Measurements from ENCODE around the gene NATD1.

NATD1 gene

GRCh38 chr17:21248500-21248899 lies 4.7 kb downstream of the NATD1 start:
- Histone ChIP-seq H3K4me3 (ENCODE audit: low read depth in 1 of 2, low read length in 2 of 2) (no peak overlapping the region), H3K27me3 (ENCODE audit: control insufficient read depth in 1 of 2, insufficient read depth in 2 of 2, low read length in 2 of 2) (no peaks in the 10 kb centered on the region), H3K27ac (ENCODE audit: low read depth, low read length) (no peak overlapping the region), H3K36me3 (ENCODE audit: insufficient read depth, low read length) (no peaks in the 10 kb centered on the region), H3K4me1 (ENCODE audit: insufficient read depth, low read length) (peaks cover 14% of the 10 kb centered on the region), H3K9ac (ENCODE audit: low read length) (no peak overlapping the region), H3K9me3 (ENCODE audit: low read length) (no peaks in the 10 kb centered on the region)

- Histone ChIP-seq H3K4me3 (ENCODE audit: low read depth in 1 of 2, low read length in 2 of 2) (no peak overlapping the region), H3K4me1 (ENCODE audit: insufficient read depth, low read length) (peaks cover 14% of the 10 kb centered on the region), H3K9ac (ENCODE audit: low read length) (no peak overlapping the region), H3K27me3 (ENCODE audit: control insufficient read depth in 1 of 2, insufficient read depth in 2 of 2, low read length in 2 of 2) (no peaks in the 10 kb centered on the region), H3K27ac (ENCODE audit: low read depth, low read length) (no peak overlapping the region), H3K9me3 (ENCODE audit: low read length) (no peaks in the 10 kb centered on the region), H3K36me3 (ENCODE audit: insufficient read depth, low read length) (peaks cover under 1% of the 10 kb centered on the region)
Observed at GRCh38 chr17:21247552-21248258, 5.5 kb downstream of the NATD1 start.

- no peaks in the 10 kb centered on the region for H3K9me3 ChIP-seq (ENCODE audit: low read length)
- peaks cover 6% of the 10 kb centered on the region for H3K4me1 ChIP-seq (ENCODE audit: insufficient read depth, low read length)
Observed at GRCh38 chr17:21246698-21247097, 6.5 kb downstream of the NATD1 start.

GRCh38 chr17:21245639-21246084 lies 7.5 kb downstream of the NATD1 start:
- H3K9me3 ChIP-seq (ENCODE audit: low read length), result no peaks in the 10 kb centered on the region
- no peak overlapping the region for H3K4me3 ChIP-seq (ENCODE audit: low read depth in 1 of 2, low read length in 2 of 2)
- H3K27me3 ChIP-seq (ENCODE audit: control insufficient read depth in 1 of 2, insufficient read depth in 2 of 2, low read length in 2 of 2), result no peaks in the 10 kb centered on the region
- no peak overlapping the region for H3K27ac ChIP-seq (ENCODE audit: low read depth, low read length)
- no peak overlapping the region for H3K9ac ChIP-seq (ENCODE audit: low read length)
- no peaks in the 10 kb centered on the region for H3K4me1 ChIP-seq (ENCODE audit: insufficient read depth, low read length)
- peaks cover 4% of the 10 kb centered on the region for H3K36me3 ChIP-seq (ENCODE audit: insufficient read depth, low read length)

More at GRCh38 chr17:21246698-21247097, 6.5 kb downstream of the NATD1 start:
- Histone ChIP-seq H3K36me3 (ENCODE audit: insufficient read depth, low read length) (peaks cover 4% of the 10 kb centered on the region), H3K27me3 (ENCODE audit: control insufficient read depth in 1 of 2, insufficient read depth in 2 of 2, low read length in 2 of 2) (no peaks in the 10 kb centered on the region), H3K4me3 (ENCODE audit: low read depth in 1 of 2, low read length in 2 of 2) (no peak overlapping the region), H3K9ac (ENCODE audit: low read length) (no peak overlapping the region), H3K27ac (ENCODE audit: low read depth, low read length) (no peak overlapping the region)

DNA sequence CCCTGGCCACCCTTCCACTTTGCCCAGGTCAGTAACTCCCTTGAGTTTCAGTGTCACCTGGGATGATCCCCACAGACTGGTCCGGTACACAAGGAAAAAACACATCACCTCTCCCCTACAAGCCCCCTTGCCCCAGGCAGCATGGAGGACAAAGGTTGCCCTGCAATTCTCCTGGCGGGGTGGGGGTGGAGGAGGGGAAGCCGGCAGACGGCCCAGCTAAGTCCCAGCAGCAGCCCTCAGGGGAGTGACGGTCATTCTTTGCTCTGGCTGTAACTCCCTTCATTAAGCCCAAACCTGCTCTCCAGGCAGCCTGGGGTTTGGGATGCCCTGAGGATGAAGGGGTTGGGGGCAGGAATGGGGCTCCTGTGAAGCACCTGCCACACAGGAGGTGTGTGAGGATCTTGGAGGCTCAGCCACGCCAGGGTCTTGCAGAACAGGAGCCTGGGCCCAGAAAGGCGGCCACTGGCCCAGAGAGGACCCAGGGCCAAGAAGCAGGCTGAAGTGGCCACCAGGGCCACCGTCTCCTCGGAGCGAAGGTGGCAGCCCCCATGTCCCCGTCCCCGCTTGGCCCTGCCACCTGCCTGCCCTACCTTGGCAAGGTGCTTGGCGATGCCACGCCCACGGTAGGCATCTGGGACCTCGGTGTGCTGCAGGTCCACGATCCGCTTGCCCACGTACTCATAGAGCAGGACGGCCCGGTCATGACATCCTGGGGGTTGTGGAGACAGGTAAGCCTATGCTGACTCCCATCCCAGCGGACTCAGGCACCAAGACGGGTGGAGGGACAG lies 9.5 kb downstream of the NATD1 start:
- no peak overlapping the region for H3K9ac ChIP-seq (ENCODE audit: low read length)
- no peaks in the 10 kb centered on the region for H3K4me1 ChIP-seq (ENCODE audit: insufficient read depth, low read length)
- no peaks in the 10 kb centered on the region for H3K9me3 ChIP-seq (ENCODE audit: low read length)
- H3K27ac ChIP-seq (ENCODE audit: low read depth, low read length), result no peak overlapping the region
- H3K36me3 ChIP-seq (ENCODE audit: insufficient read depth, low read length), result peaks cover 4% of the 10 kb centered on the region
- H3K4me3 ChIP-seq (ENCODE audit: low read depth in 1 of 2, low read length in 2 of 2), result no peak overlapping the region
- no peaks in the 10 kb centered on the region for H3K27me3 ChIP-seq (ENCODE audit: control insufficient read depth in 1 of 2, insufficient read depth in 2 of 2, low read length in 2 of 2)

DNA sequence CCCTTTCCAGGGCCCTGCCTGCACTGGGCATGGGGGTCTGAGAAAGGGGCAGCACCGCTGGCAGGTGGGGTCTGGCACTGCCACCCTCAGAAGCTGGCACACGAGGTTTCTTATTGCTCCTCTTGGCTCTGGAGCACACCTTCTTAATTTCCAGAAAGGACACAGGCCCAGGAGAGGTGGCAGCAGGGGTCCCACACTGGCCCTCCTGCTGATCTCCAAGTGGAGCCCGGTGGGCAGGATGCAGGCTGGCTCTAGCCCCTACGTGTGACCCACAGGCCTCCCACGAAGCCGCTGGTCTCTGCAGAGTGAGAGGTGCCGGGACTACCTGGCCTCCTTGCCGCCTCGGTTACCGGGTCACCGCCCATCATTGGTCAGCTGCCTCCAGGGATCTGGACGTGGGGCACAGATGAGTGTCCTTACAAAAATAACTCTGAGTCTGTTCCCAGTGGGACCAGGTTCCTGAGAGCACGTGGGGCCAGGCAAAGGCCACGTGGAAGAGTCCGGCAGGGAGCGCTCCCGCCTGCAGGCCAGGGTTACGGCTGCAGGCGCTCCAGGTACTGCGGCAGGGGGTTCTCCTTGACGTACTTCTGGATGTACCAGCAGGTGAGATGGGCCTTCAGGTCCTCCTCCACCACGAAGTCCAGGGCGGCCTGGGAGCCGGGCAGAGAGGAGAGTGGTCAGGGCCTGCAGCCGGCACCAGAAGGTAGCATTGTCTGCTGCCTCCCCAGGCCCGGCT lies 10.3 kb downstream of the NATD1 start:
- H3K4me1 ChIP-seq (ENCODE audit: insufficient read depth, low read length), result no peaks in the 10 kb centered on the region
- H3K9ac ChIP-seq (ENCODE audit: low read length), result no peak overlapping the region
- no peaks in the 10 kb centered on the region for H3K27me3 ChIP-seq (ENCODE audit: control insufficient read depth in 1 of 2, insufficient read depth in 2 of 2, low read length in 2 of 2)
- no peak overlapping the region for H3K4me3 ChIP-seq (ENCODE audit: low read depth in 1 of 2, low read length in 2 of 2)
- H3K27ac ChIP-seq (ENCODE audit: low read depth, low read length), result no peak overlapping the region
- H3K9me3 ChIP-seq (ENCODE audit: low read length), result no peaks in the 10 kb centered on the region
- H3K36me3 ChIP-seq (ENCODE audit: insufficient read depth, low read length), result peaks cover 4% of the 10 kb centered on the region

DNA sequence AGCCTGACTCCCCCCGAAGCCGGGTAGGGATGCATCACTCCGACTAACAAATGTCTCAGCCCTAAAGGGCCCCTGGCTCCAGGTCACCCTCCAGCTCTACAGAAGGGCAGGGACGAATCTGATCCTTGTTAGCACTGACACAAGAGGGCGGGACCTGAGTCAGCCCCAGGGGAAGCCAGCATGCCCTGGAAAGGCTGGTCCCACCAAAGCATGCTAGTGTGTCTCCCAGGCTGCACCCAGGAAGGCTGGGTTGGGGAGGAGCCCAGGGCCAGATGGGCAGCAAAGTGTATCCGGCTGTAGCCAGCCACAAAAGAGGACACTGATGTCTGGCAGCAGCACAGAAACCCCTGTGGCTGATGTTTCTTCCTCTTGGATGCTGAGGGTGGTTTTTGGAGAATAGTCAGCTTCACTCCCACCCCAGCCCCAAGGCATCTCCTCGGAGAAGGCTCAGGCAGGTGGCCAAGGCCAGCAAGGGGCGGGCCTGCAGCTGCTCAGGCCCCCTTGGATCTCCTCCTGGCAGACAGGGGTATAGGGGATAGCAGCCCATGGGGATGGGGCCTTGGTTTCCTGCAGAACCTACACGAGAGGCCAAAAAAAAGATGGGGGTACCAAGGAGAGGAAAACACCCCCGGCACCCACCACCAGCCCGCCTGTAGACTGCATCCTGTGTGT lies 11.0 kb downstream of the NATD1 start:
- Histone ChIP-seq H3K27ac (ENCODE audit: low read depth, low read length) (no peak overlapping the region), H3K9me3 (ENCODE audit: low read length) (no peaks in the 10 kb centered on the region), H3K36me3 (ENCODE audit: insufficient read depth, low read length) (peaks cover 4% of the 10 kb centered on the region), H3K4me1 (ENCODE audit: insufficient read depth, low read length) (no peaks in the 10 kb centered on the region), H3K4me3 (ENCODE audit: low read depth in 1 of 2, low read length in 2 of 2) (no peak overlapping the region), H3K9ac (ENCODE audit: low read length) (no peak overlapping the region), H3K27me3 (ENCODE audit: control insufficient read depth in 1 of 2, insufficient read depth in 2 of 2, low read length in 2 of 2) (no peaks in the 10 kb centered on the region)

GRCh38 chr17:21241564-21241963 lies 11.6 kb downstream of the NATD1 start:
- H3K27ac ChIP-seq (ENCODE audit: low read depth, low read length), result no peak overlapping the region
- H3K4me1 ChIP-seq (ENCODE audit: insufficient read depth, low read length), result no peaks in the 10 kb centered on the region
- no peaks in the 10 kb centered on the region for H3K9me3 ChIP-seq (ENCODE audit: low read length)
- no peak overlapping the region for H3K9ac ChIP-seq (ENCODE audit: low read length)
- H3K27me3 ChIP-seq (ENCODE audit: control insufficient read depth in 1 of 2, insufficient read depth in 2 of 2, low read length in 2 of 2), result no peaks in the 10 kb centered on the region
- no peak overlapping the region for H3K4me3 ChIP-seq (ENCODE audit: low read depth in 1 of 2, low read length in 2 of 2)
- peaks cover 4% of the 10 kb centered on the region for H3K36me3 ChIP-seq (ENCODE audit: insufficient read depth, low read length)

GRCh38 chr17:21240369-21241055 lies 12.7 kb downstream of the NATD1 start:
- H3K27ac ChIP-seq (ENCODE audit: low read depth, low read length), result no peak overlapping the region
- H3K36me3 ChIP-seq (ENCODE audit: insufficient read depth, low read length), result peaks cover 4% of the 10 kb centered on the region
- H3K9ac ChIP-seq (ENCODE audit: low read length), result no peak overlapping the region
- H3K27me3 ChIP-seq (ENCODE audit: control insufficient read depth in 1 of 2, insufficient read depth in 2 of 2, low read length in 2 of 2), result no peaks in the 10 kb centered on the region
- no peak overlapping the region for H3K4me3 ChIP-seq (ENCODE audit: low read depth in 1 of 2, low read length in 2 of 2)
- no peaks in the 10 kb centered on the region for H3K4me1 ChIP-seq (ENCODE audit: insufficient read depth, low read length)
- no peaks in the 10 kb centered on the region for H3K9me3 ChIP-seq (ENCODE audit: low read length)

GRCh38 chr17:21239680-21240368 lies 13.4 kb downstream of the NATD1 start:
- H3K9ac ChIP-seq (ENCODE audit: low read length), result no peak overlapping the region
- no peak overlapping the region for H3K27ac ChIP-seq (ENCODE audit: low read depth, low read length)
- no peaks in the 10 kb centered on the region for H3K9me3 ChIP-seq (ENCODE audit: low read length)
- H3K27me3 ChIP-seq (ENCODE audit: control insufficient read depth in 1 of 2, insufficient read depth in 2 of 2, low read length in 2 of 2), result no peaks in the 10 kb centered on the region
- no peaks in the 10 kb centered on the region for H3K4me1 ChIP-seq (ENCODE audit: insufficient read depth, low read length)
- H3K36me3 ChIP-seq (ENCODE audit: insufficient read depth, low read length), result peaks cover 4% of the 10 kb centered on the region
- H3K4me3 ChIP-seq (ENCODE audit: low read depth in 1 of 2, low read length in 2 of 2), result no peak overlapping the region
